CD4-positive, alpha-beta T cell treated with Interleukin-15 for 4 hours (primary cell): Measurements from ENCODE around the gene PSMA5.

Experiments
- DNase-seq: peaks from one replicate; pipeline ENCODE4 v3.0.0-alpha.2; 2020; ENCODE audit warnings: low spot score

The PSMA5 gene

GRCh38 chr1:109367626-109368025, 58.6 kb downstream of the PSMA5 start:
- DNase-seq = no peak

GRCh38 chr1:109365642-109366204, 60.5 kb downstream of the PSMA5 start:
- DNase-seq = no peak

GRCh38 chr1:109361649-109362048, 64.6 kb downstream of the PSMA5 start:
- no peak for DNase-seq

GRCh38 chr1:109361069-109361468, 65.2 kb downstream of the PSMA5 start:
- no peak for DNase-seq

GRCh38 chr1:109357616-109358015, 68.6 kb downstream of the PSMA5 start:
- DNase-seq = no peak

- DNase-seq = no peak
Observed at GRCh38 chr1:109356915-109357314, 69.3 kb downstream of the PSMA5 start.

- DNase-seq = no peak
Observed at GRCh38 chr1:109356505-109356904, 69.7 kb downstream of the PSMA5 start.

- DNase-seq = no peak
Observed at GRCh38 chr1:109354929-109355328, 71.3 kb downstream of the PSMA5 start.

- DNase-seq = no peak
Observed at GRCh38 chr1:109351457-109351856, 74.8 kb downstream of the PSMA5 start.

GRCh38 chr1:109350655-109351054, 75.6 kb downstream of the PSMA5 start:
- DNase-seq = no peak

- DNase-seq = no peak
Observed at GRCh38 chr1:109350182-109350581, 76.1 kb downstream of the PSMA5 start.
